IMR-90 (cell line): ENCODE data around the gene PPM1J.

Experiments
- CEBPB ChIP-seq: IDR thresholded peaks from 2 replicates; pipeline ENCODE4 v1.6.1; 2012; ENCODE audit warnings: low read depth, low read length, improper control_type of control experiment
- CHD1 ChIP-seq: IDR thresholded peaks from 2 replicates; pipeline ENCODE4 v1.6.1; 2012; ENCODE audit warnings: low read depth, low read length, improper control_type of control experiment
- CTCF ChIP-seq: conservative IDR thresholded peaks from 2 replicates; pipeline ENCODE4 v1.5.1; 2012; ENCODE audit warnings: mild to moderate bottlenecking, low read depth, low read length, improper control_type of control experiment
- ELK1 ChIP-seq: fragments of 150-350 bp; IDR thresholded peaks from 2 replicates; pipeline ENCODE4 v1.6.1; 2016; ENCODE audit warnings: low read depth, mild to moderate bottlenecking, low read length, moderate library complexity, borderline replicate concordance
- MAFK ChIP-seq: IDR thresholded peaks from 2 replicates; pipeline ENCODE4 v1.6.1; 2012; ENCODE audit warnings: low read depth, low read length, improper control_type of control experiment
- MAZ ChIP-seq: IDR thresholded peaks from 2 replicates; pipeline ENCODE4 v1.6.1; 2012; ENCODE audit warnings: low read depth, mild to moderate bottlenecking, low read length, improper control_type of control experiment, moderate library complexity, borderline replicate concordance
- MXI1 ChIP-seq: IDR thresholded peaks from 2 replicates; pipeline ENCODE4 v1.6.1; 2012; ENCODE audit warnings: low read depth, mild to moderate bottlenecking, low read length, moderate library complexity, borderline replicate concordance
- NFE2L2 ChIP-seq: fragments of 150-350 bp; IDR thresholded peaks from 2 replicates; pipeline ENCODE4 v1.6.1; 2016; ENCODE audit warnings: low read depth, mild to moderate bottlenecking, low read length
- POLR2A ChIP-seq: IDR thresholded peaks from 2 replicates; pipeline ENCODE4 v1.6.1; 2012; ENCODE audit warnings: mild to moderate bottlenecking, low read depth, low read length
- RAD21 ChIP-seq: IDR thresholded peaks from 2 replicates; pipeline ENCODE4 v1.6.1; 2012; ENCODE audit warnings: low read length, improper control_type of control experiment
- RCOR1 ChIP-seq: IDR thresholded peaks from 2 replicates; pipeline ENCODE4 v1.6.1; 2012; ENCODE audit warnings: mild to moderate bottlenecking, low read length, improper control_type of control experiment; ENCODE audit not compliant: insufficient replicate concordance
- RFX5 ChIP-seq: IDR thresholded peaks from 2 replicates; pipeline ENCODE4 v1.8.0; 2012; ENCODE audit warnings: low read depth, mild to moderate bottlenecking, low read length, moderate library complexity
- SMC3 ChIP-seq: fragments of 150-350 bp; IDR thresholded peaks from 2 replicates; pipeline ENCODE4 v1.6.1; 2016; ENCODE audit warnings: low read depth, mild to moderate bottlenecking, antibody characterized with exemption, low read length, moderate library complexity
- USF2 ChIP-seq: fragments of 150-350 bp; IDR thresholded peaks from 2 replicates; pipeline ENCODE4 v1.6.1; 2017; ENCODE audit warnings: mild to moderate bottlenecking, antibody characterized with exemption, low read length, low read depth

GRCh38 chr1:112674440-112674985 lies 40.6 kb downstream of the PPM1J start, which contains the start of gene MOV10:
- TF ChIP-seq RCOR1 (no peak), CTCF (no peak), POLR2A (peak; percentile 10; the same call in 1 of the 2 replicates), SMC3 (no peak), MAFK (no peak), CHD1 (no peak; the same call in 1 of the 2 replicates), MAZ (peak; percentile 57), ELK1 (no peak), RAD21 (no peak; the same call in 1 of the 2 replicates), NFE2L2 (no peak), CEBPB (no peak), MXI1 (no peak; the same call in 1 of the 2 replicates), RFX5 (no peak), USF2 (no peak)
